Trophoblast cell (in vitro differentiated cells and primary cell): ENCODE data around the gene NEUROD2. TPM values are rescaled to one million over a fixed set of nuclear protein-coding genes. Genes with fewer than 3 reads are reported as not detected.
A peak's percentile ranks its signal among the peaks of the same experiment; 100 is the strongest.

Experiments used
- DNase-seq, 2 donors: peaks; one replicate each; pipeline ENCODE4 v3.0.0-alpha.2; 2016
- H2AFZ ChIP-seq: 2 replicates; pipeline ENCODE4 v1.6.1; 2013; ENCODE audit warnings: low read length, moderate library complexity, mild to moderate bottlenecking; ENCODE audit not compliant: insufficient read depth, poor library complexity
- H2AK5ac ChIP-seq: 2 replicates; pipeline ENCODE4 v1.6.1; 2013; ENCODE audit warnings: mild to moderate bottlenecking, low read length
- H2BK120ac ChIP-seq: 2 replicates; pipeline ENCODE4 v1.6.1; 2013; ENCODE audit warnings: low read length, mild to moderate bottlenecking, moderate library complexity; ENCODE audit not compliant: insufficient read depth, poor library complexity
- H2BK12ac ChIP-seq: 2 replicates; pipeline ENCODE4 v1.6.1; 2013; ENCODE audit warnings: mild to moderate bottlenecking, low read length, moderate library complexity
- H2BK5ac ChIP-seq: 2 replicates; pipeline ENCODE4 v1.6.1; 2013; ENCODE audit warnings: low read length, low read depth, moderate library complexity, mild to moderate bottlenecking; ENCODE audit not compliant: poor library complexity
- H3K14ac ChIP-seq: 2 replicates; pipeline ENCODE4 v1.6.1; 2013; ENCODE audit warnings: mild to moderate bottlenecking, low read length
- H3K18ac ChIP-seq: 2 replicates; pipeline ENCODE4 v1.6.1; 2013; ENCODE audit warnings: mild to moderate bottlenecking, low read length
- H3K23ac ChIP-seq: 2 replicates; pipeline ENCODE4 v1.6.1; 2013; ENCODE audit warnings: low read length
- H3K27ac ChIP-seq: 2 replicates; pipeline ENCODE4 v1.5.1; 2013; ENCODE audit warnings: low read depth, mild to moderate bottlenecking, inconsistent platforms, low read length, moderate library complexity
- H3K27me3 ChIP-seq: 2 replicates; pipeline ENCODE4 v1.6.1; 2013; ENCODE audit warnings: inconsistent platforms, mild to moderate bottlenecking, low read length, moderate library complexity; ENCODE audit not compliant: insufficient read depth
- H3K36me3 ChIP-seq, 2 experiments: 1 replicate in 1 of 2; 2 replicates in 1 of 2; pipeline ENCODE4 v1.6.1; 2013; ENCODE audit warnings: low read length in 2 of 2, mild to moderate bottlenecking in 2 of 2, moderate library complexity in 1 of 2; ENCODE audit not compliant: insufficient read depth in 2 of 2, control insufficient read depth in 1 of 2
- H3K4ac ChIP-seq: 2 replicates; pipeline ENCODE4 v1.6.1; 2013; ENCODE audit warnings: low read depth, mild to moderate bottlenecking, low read length, moderate library complexity
- H3K4me1 ChIP-seq, 2 experiments: 1 replicate in 1 of 2; 2 replicates in 1 of 2; pipeline ENCODE4 v1.6.1; 2013; ENCODE audit warnings: low read length in 2 of 2, mild to moderate bottlenecking in 2 of 2, moderate library complexity in 1 of 2; ENCODE audit not compliant: insufficient read depth in 2 of 2, control insufficient read depth in 1 of 2
- H3K4me2 ChIP-seq: 2 replicates; pipeline ENCODE4 v1.6.1; 2013; ENCODE audit warnings: inconsistent platforms, mild to moderate bottlenecking, low read length, moderate library complexity
- H3K4me3 ChIP-seq: 2 replicates; pipeline ENCODE4 v1.5.1; 2013; ENCODE audit warnings: mild to moderate bottlenecking, low read depth, low read length, inconsistent platforms
- H3K79me1 ChIP-seq: one replicate; pipeline ENCODE4 v1.6.1; 2013; ENCODE audit warnings: low read length
- H3K79me2 ChIP-seq: 2 replicates; pipeline ENCODE4 v1.6.1; 2013; ENCODE audit warnings: low read length, mild to moderate bottlenecking; ENCODE audit not compliant: control insufficient read depth, insufficient read depth, poor library complexity
- H3K9ac ChIP-seq: 2 replicates; pipeline ENCODE4 v1.6.1; 2013; ENCODE audit warnings: mild to moderate bottlenecking, low read length
- H3K9me3 ChIP-seq: 2 replicates; pipeline ENCODE4 v1.6.1; 2013; ENCODE audit warnings: low read depth, mild to moderate bottlenecking, control low read depth, inconsistent platforms, low read length; ENCODE audit not compliant: insufficient read depth
- H4K12ac ChIP-seq: 2 replicates; pipeline ENCODE4 v1.6.1; 2013; ENCODE audit warnings: low read depth, mild to moderate bottlenecking, low read length, moderate library complexity
- H4K8ac ChIP-seq: 2 replicates; pipeline ENCODE4 v1.6.1; 2013; ENCODE audit warnings: low read depth, mild to moderate bottlenecking, low read length, moderate library complexity
- H4K91ac ChIP-seq: one replicate; pipeline ENCODE4 v1.6.1; 2013; ENCODE audit warnings: low read depth, mild to moderate bottlenecking, low read length, moderate library complexity
- WGBS: extraction: QIAGEN DNeasy Blood & Tissue Kit; methylation state at CpG from one replicate; pipeline ENCODE4 v1.1.7; 2013; ENCODE audit warnings: missing lambda C conversion rate; ENCODE audit not compliant: insufficient read length, insufficient coverage; ENCODE audit errors: extremely low coverage; 5-methylcytosine and 5-hydroxymethylcytosine counted together
- polyA plus RNA-seq: library from polyadenylated mRNA; stranded (reverse); fragments of 200-250 nt; gene quantifications from 2 replicates; pipeline ENCODE4 v1.2.3, GENCODE V29; 2013

The NEUROD2 gene
- not detected in 2 replicates for polyA plus RNA-seq

DNA sequence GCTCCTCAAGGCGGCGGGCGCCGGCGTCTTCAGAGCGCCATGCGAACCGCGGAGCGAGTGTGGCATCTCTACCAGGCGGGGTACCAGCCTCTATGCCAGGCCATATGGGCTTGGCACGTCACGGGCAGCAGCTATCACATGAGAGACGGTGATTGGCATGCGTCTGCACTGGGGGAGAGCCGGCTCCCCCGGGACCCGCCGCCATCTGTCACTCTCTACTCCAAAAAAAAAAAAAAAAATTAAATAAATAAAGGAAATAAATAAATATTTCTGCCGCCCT is at the start of gene NEUROD2:
TSS of gene NEUROD2 (minus strand) at position 70 of the 280 bp plus-strand sequence. CDS start 1,321 bp downstream, outside the sequence.
- Histone ChIP-seq H3K23ac (no peak within 1 kb of the TSS), H3K79me1 (no peaks in the 10 kb centered on the region), H3K4me3 (peak within 1 kb of the TSS; percentile 29), H3K79me2 (no peaks in the 10 kb centered on the region), H3K9me3 (peaks cover 4% of the 10 kb centered on the region), H4K12ac (no peak within 1 kb of the TSS), H2AK5ac (no peak within 1 kb of the TSS), H3K27ac (no peak within 1 kb of the TSS), H3K36me3 (no peaks in the 10 kb centered on the region), H3K27me3 (peaks cover 68% of the 10 kb centered on the region), H3K4ac (no peak within 1 kb of the TSS), H3K4me1 (no peaks in the 10 kb centered on the region), H4K91ac (no peak within 1 kb of the TSS), H4K8ac (no peak within 1 kb of the TSS), H3K9ac (no peak within 1 kb of the TSS), H2BK5ac (no peak within 1 kb of the TSS), H2BK120ac (no peak within 1 kb of the TSS), H2AFZ (no peak within 1 kb of the TSS), H3K4me2 (peak within 1 kb of the TSS; percentile 29), H2BK12ac (no peak within 1 kb of the TSS), H3K18ac (no peak within 1 kb of the TSS), H3K14ac (no peak within 1 kb of the TSS)
- no CpG with 5 or more reads among the region's 20 CpGs for WGBS
- DNase-seq, result no peak

DNA sequence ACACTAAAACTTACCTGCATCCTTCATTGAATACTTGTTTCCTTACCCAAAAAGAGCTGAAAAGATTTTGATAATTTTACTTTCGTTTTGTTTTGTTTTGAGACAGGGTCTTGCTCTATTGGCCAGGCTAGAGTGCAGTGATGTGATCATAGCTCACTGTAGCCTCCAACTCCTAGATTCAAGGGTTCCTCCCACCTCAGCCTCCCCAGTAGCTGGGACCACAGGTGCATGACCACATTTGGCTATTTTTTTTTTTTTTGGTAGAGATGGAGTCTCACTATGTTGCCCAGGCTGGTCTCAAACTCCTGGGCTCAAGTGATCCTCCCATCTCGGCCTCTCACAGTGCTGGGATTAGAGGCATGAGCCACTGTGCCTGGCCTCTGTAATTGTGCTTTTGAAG is 47.4 kb upstream of the NEUROD2 start:
- Histone ChIP-seq H3K23ac (no peak overlapping the region), H3K4me1 (peaks cover 4 to 8% of the 10 kb centered on the region in 2 experiments), H3K4me3 (no peak overlapping the region), H3K36me3 (peaks cover 12 to 28% of the 10 kb centered on the region in 2 experiments), H3K27me3 (no peaks in the 10 kb centered on the region), H3K18ac (no peak overlapping the region), H3K9me3 (no peaks in the 10 kb centered on the region), H2AFZ (no peak overlapping the region), H3K9ac (no peak overlapping the region), H3K79me2 (no peaks in the 10 kb centered on the region), H4K8ac (no peak overlapping the region), H4K12ac (no peak overlapping the region), H2BK5ac (no peak overlapping the region), H3K79me1 (no peaks in the 10 kb centered on the region), H3K4ac (no peak overlapping the region), H4K91ac (no peak overlapping the region), H2BK12ac (no peak overlapping the region), H2AK5ac (no peak overlapping the region), H2BK120ac (no peak overlapping the region), H3K4me2 (no peak overlapping the region), H3K27ac (no peak overlapping the region), H3K14ac (no peak overlapping the region)
- no peak for DNase-seq
- WGBS, result no CpG with 5 or more reads among the region's 2 CpGs

DNA sequence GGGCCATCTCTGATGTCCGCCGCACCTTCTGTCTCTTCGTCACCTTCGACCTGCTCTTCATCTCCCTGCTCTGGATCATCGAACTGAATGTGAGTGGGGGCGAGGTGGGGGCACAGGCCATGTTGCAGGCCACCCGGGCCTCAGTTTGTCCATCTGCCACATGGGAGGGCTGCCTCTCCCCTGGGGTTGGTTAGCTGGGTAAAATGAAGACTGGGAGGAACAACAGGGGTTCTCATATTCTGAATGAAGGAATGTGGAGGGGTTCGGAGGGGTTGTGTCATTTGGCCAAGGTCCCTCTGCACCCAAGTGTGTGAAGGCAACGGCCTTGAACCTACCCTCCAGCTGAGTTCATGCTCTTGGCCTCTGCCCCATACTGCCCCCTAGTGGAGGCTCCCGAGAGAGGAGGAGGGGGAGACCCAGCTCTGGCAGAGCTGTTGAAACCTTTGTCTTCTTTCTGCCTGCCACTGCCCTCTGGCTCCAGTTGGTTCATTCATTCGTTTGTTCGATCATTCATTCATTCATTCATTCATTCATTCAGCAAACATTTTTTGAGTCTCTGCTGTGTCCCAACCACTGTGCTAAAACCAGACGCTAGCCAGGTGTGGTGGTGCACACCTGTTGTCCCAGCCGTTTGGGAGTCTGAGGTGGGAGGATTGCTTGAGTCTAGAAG is 46.1 kb upstream of the NEUROD2 start:
- H4K12ac ChIP-seq, result no peak overlapping the region
- no peak overlapping the region for H4K8ac ChIP-seq
- H3K27ac ChIP-seq, result no peak overlapping the region
- H3K9ac ChIP-seq, result no peak overlapping the region
- no CpG with 5 or more reads among the region's 14 CpGs for WGBS
- H3K4me2 ChIP-seq, result no peak overlapping the region
- H3K4me1 ChIP-seq, result peaks cover 4 to 8% of the 10 kb centered on the region in 2 experiments
- no peak overlapping the region for H4K91ac ChIP-seq
- no peak overlapping the region for H2BK5ac ChIP-seq
- H3K23ac ChIP-seq, result no peak overlapping the region
- no peak overlapping the region for H2BK120ac ChIP-seq
- H3K18ac ChIP-seq, result no peak overlapping the region
- H3K9me3 ChIP-seq, result no peaks in the 10 kb centered on the region
- H3K14ac ChIP-seq, result no peak overlapping the region
- no peak overlapping the region for H3K4me3 ChIP-seq
- H3K27me3 ChIP-seq, result no peaks in the 10 kb centered on the region
- no peak overlapping the region for H2AK5ac ChIP-seq
- peaks cover 10 to 18% of the 10 kb centered on the region in 2 experiments for H3K36me3 ChIP-seq
- H3K79me1 ChIP-seq, result no peaks in the 10 kb centered on the region
- H3K79me2 ChIP-seq, result no peaks in the 10 kb centered on the region
- no peak overlapping the region for H3K4ac ChIP-seq
- no peak overlapping the region for H2AFZ ChIP-seq
- DNase-seq, result peak in 1 of 2 donors; percentile 70
- no peak overlapping the region for H2BK12ac ChIP-seq

GRCh38 chr17:39653316-39653661 is 45.6 kb upstream of the NEUROD2 start:
- no peaks in the 10 kb centered on the region for H3K79me2 ChIP-seq
- H2BK120ac ChIP-seq, result no peak overlapping the region
- no peak overlapping the region for H4K8ac ChIP-seq
- peaks cover 9 to 14% of the 10 kb centered on the region in 2 experiments for H3K36me3 ChIP-seq
- H3K27me3 ChIP-seq, result no peaks in the 10 kb centered on the region
- no peak overlapping the region for H2BK12ac ChIP-seq
- H3K9ac ChIP-seq, result no peak overlapping the region
- no peak overlapping the region for H3K4me2 ChIP-seq
- H4K12ac ChIP-seq, result no peak overlapping the region
- no peak overlapping the region for H2AFZ ChIP-seq
- H4K91ac ChIP-seq, result no peak overlapping the region
- DNase-seq, result no peak
- H3K14ac ChIP-seq, result no peak overlapping the region
- no peak overlapping the region for H3K18ac ChIP-seq
- H2BK5ac ChIP-seq, result no peak overlapping the region
- H3K4me3 ChIP-seq, result no peak overlapping the region
- no peak overlapping the region for H3K4ac ChIP-seq
- no peaks in the 10 kb centered on the region for H3K79me1 ChIP-seq
- H3K27ac ChIP-seq, result no peak overlapping the region
- no peaks in the 10 kb centered on the region for H3K9me3 ChIP-seq
- H3K4me1 ChIP-seq, result peaks cover 4 to 8% of the 10 kb centered on the region in 2 experiments
- H3K23ac ChIP-seq, result no peak overlapping the region
- H2AK5ac ChIP-seq, result no peak overlapping the region
- WGBS, result no CpG with 5 or more reads among the region's 12 CpGs
